ENCODE measurements around the gene AP1G2. TPM values are rescaled to one million over a fixed set of nuclear protein-coding genes. Genes with fewer than 3 reads are reported as not detected.

AP1G2 gene
- total and polyA plus RNA-seq, 12 donors: 6.6 to 58.5 (median 10.8) TPM

- TF ChIP-seq, protein P1, sequence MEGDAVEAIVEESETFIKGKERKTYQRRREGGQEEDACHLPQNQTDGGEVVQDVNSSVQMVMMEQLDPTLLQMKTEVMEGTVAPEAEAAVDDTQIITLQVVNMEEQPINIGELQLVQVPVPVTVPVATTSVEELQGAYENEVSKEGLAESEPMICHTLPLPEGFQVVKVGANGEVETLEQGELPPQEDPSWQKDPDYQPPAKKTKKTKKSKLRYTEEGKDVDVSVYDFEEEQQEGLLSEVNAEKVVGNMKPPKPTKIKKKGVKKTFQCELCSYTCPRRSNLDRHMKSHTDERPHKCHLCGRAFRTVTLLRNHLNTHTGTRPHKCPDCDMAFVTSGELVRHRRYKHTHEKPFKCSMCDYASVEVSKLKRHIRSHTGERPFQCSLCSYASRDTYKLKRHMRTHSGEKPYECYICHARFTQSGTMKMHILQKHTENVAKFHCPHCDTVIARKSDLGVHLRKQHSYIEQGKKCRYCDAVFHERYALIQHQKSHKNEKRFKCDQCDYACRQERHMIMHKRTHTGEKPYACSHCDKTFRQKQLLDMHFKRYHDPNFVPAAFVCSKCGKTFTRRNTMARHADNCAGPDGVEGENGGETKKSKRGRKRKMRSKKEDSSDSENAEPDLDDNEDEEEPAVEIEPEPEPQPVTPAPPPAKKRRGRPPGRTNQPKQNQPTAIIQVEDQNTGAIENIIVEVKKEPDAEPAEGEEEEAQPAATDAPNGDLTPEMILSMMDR (IDR thresholded peaks at IDR 0.05): no peak
- H3K27ac ChIP-seq: no peak overlapping the region
- DNase-seq (no peak), ATAC-seq (no peak)
- H3K9me3 ChIP-seq: no peaks in the 10 kb centered on the region
- peaks cover 0 to 5% (median 0%) of the 10 kb centered on the region in 9 donors for H3K4me1 ChIP-seq
- H3K27me3 ChIP-seq: peaks cover 0 to 3% (median 0%) of the 10 kb centered on the region in 7 donors
- whole genome bisulfite sequencing, 2 donors: 83% methylated on average over 8 of the region's 8 CpGs
- intact Hi-C loops (cut with DNase I): no loop called here
- H3K36me3 ChIP-seq: no peaks in the 10 kb centered on the region
- H3K4me3 ChIP-seq: no peak overlapping the region
Observed at GRCh38 chr14:23525611-23526010, 42.0 kb downstream of the AP1G2 start.

- TF ChIP-seq, protein P1 (IDR thresholded peaks at IDR 0.05): no peak
- ATAC-seq: no peak
- intact Hi-C loops (cut with DNase I): no loop called here
Observed at GRCh38 chr14:23524954-23525353, 42.6 kb downstream of the AP1G2 start.

DNA sequence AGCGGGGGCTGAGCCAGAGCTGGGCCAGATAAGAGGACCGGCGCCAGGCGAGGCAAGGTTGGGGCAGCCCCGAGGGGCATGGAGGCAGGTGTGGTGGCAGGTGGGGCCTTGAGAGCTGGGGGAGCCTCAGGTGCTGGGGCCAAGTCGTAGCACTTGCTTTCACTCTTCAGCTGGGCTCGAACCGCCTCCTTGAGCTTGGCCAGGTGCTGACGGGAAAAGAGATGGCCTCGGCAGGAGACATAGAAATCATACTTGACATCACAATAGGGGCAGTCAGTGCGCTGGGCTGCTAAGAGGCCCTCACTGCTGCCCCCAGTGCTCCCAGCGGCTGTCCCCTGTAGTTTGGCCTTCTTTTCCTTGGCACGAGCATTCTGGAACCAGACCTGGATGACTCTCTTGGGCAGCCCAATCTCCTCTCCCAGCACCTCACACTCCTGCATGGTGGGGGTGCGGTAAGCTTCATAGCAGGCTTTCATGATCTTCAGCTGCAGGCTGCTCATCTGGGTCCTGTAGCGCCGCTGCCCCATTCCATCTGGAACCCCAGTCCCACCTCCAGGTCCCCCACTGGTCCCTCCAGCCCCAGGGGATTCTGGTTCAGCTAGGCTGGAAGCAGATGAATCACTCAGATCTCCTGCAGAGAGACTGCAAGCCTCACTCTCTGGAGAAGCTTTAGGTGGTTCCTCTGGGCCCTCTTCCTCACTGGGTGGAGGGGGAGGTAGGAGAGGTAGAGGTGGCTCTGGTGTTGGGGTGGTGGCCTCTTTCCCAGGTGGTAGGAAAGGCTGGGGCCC, 44.2 kb downstream of the AP1G2 start:
- intact Hi-C loops (cut with DNase I): no loop called here
- Histone ChIP-seq H3K4me1 (no peaks in the 10 kb centered on the region), H3K27ac (no peak overlapping the region), H3K27me3 (peaks cover 0 to 5% (median 0%) of the 10 kb centered on the region in 7 donors), H3K36me3 (no peaks in the 10 kb centered on the region), H3K9me3 (no peaks in the 10 kb centered on the region), H3K4me3 (no peak overlapping the region)
- TF ChIP-seq, protein P1 (IDR thresholded peaks at IDR 0.05): no peak
- no peak for ATAC-seq
- 90 to 93% methylated on average over 16 of the region's 16 CpGs for WGBS, 2 donors
- DNase-seq: no peak

More at GRCh38 chr14:23524954-23525353, 42.6 kb downstream of the AP1G2 start:
- DNase-seq: no peak
- Histone ChIP-seq H3K4me3 (no peak overlapping the region), H3K9me3 (no peaks in the 10 kb centered on the region), H3K27ac (no peak overlapping the region), H3K4me1 (no peaks in the 10 kb centered on the region), H3K27me3 (peaks cover 0 to 5% (median 0%) of the 10 kb centered on the region in 7 donors), H3K36me3 (no peaks in the 10 kb centered on the region)
- 95 to 96% methylated on average over 14 of the region's 14 CpGs for WGBS, 2 donors

DNA sequence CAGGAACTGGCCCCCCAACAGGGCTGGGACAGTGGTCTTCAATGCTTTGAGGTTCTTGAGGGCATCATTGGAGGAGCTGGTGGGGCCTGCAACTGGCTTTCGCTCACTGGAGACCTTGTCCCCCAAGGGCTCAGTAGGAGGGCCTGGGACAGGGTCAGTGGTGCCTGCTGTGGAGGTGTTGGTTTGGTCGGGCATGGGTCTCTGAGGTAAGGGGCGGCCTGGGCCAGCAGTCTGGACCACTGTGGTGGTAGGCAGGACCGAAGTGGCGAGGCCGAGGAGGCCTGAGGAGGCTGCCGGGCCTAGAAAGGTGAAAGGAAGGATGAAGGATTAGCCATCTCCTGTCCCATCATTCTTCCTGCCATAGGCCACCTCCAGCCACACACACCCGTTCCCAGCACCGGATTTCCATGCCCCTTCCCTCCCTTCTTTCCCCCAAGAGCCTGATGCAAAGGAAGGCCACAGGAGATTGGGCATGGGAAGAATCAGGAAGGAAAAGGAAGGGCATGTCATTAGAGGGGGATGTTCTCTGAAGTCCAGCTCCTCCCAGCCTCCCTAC, 44.9 kb downstream of the AP1G2 start:
- no peaks in the 10 kb centered on the region for H3K36me3 ChIP-seq
- TF ChIP-seq, protein P1 (IDR thresholded peaks at IDR 0.05): no peak
- whole genome bisulfite sequencing, 2 donors: 85 to 88% methylated on average over 9 of the region's 9 CpGs
- no peak overlapping the region for H3K27ac ChIP-seq
- H3K9me3 ChIP-seq: no peaks in the 10 kb centered on the region
- no peak overlapping the region for H3K4me3 ChIP-seq
- no peak for ATAC-seq
- intact Hi-C loops (cut with DNase I): no loop called here
- DNase-seq: no peak
- no peaks in the 10 kb centered on the region for H3K4me1 ChIP-seq
- H3K27me3 ChIP-seq: peaks cover 0 to 5% (median 0%) of the 10 kb centered on the region in 7 donors

Data from heart right ventricle (tissue), 16 donors.